ENCODE measurements around the gene ZFP62. TPM values are rescaled to one million over a fixed set of nuclear protein-coding genes. Genes with fewer than 3 reads are reported as not detected.

Gene ZFP62
- total RNA-seq, 6 donors from 2014 or later = 19.6 to 41.2 (median 26.1) TPM

GRCh38 chr5:180803181-180804128 lies 57.6 kb downstream of the ZFP62 start:
- peak; percentile 80 to 81 for ATAC-seq (ENCODE audit: low FRiP score in 2 of 2)
- Histone ChIP-seq H3K36me3 (peaks cover 0 to 7% (median under 1%) of the 10 kb centered on the region in 4 donors), H3K27me3 (no peaks in the 10 kb centered on the region), H3K27ac (peak overlapping the region; percentile 98 to 99 (median 99)), H3K4me3 (peak overlapping the region; percentile 38 to 95 (median 84)), H3K9me3 (no peaks in the 10 kb centered on the region), H3K4me1 (peaks cover 86 to 92% (median 90%) of the 10 kb centered on the region in 4 donors)
- WGBS, 2 donors = 24 to 33% methylated on average over 26 to 41 of the region's 41 CpGs
- TF ChIP-seq, protein P1, sequence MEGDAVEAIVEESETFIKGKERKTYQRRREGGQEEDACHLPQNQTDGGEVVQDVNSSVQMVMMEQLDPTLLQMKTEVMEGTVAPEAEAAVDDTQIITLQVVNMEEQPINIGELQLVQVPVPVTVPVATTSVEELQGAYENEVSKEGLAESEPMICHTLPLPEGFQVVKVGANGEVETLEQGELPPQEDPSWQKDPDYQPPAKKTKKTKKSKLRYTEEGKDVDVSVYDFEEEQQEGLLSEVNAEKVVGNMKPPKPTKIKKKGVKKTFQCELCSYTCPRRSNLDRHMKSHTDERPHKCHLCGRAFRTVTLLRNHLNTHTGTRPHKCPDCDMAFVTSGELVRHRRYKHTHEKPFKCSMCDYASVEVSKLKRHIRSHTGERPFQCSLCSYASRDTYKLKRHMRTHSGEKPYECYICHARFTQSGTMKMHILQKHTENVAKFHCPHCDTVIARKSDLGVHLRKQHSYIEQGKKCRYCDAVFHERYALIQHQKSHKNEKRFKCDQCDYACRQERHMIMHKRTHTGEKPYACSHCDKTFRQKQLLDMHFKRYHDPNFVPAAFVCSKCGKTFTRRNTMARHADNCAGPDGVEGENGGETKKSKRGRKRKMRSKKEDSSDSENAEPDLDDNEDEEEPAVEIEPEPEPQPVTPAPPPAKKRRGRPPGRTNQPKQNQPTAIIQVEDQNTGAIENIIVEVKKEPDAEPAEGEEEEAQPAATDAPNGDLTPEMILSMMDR (IDR thresholded peaks at IDR 0.05) = peak in 3 of 6 experiments; percentile 15 to 27 (median 25)
- peak in 1 of 2 donors; percentile 79 for TF ChIP-seq POLR2AphosphoS5 (IDR thresholded peaks at IDR 0.05)
- peak in 3 of 4 donors; percentile 54 to 81 (median 54) for TF ChIP-seq POLR2A (IDR thresholded peaks at IDR 0.05)
- no peak for TF ChIP-seq EP300 (IDR thresholded peaks at IDR 0.05)
- DNase-seq = peak; percentile 87 to 93

DNA sequence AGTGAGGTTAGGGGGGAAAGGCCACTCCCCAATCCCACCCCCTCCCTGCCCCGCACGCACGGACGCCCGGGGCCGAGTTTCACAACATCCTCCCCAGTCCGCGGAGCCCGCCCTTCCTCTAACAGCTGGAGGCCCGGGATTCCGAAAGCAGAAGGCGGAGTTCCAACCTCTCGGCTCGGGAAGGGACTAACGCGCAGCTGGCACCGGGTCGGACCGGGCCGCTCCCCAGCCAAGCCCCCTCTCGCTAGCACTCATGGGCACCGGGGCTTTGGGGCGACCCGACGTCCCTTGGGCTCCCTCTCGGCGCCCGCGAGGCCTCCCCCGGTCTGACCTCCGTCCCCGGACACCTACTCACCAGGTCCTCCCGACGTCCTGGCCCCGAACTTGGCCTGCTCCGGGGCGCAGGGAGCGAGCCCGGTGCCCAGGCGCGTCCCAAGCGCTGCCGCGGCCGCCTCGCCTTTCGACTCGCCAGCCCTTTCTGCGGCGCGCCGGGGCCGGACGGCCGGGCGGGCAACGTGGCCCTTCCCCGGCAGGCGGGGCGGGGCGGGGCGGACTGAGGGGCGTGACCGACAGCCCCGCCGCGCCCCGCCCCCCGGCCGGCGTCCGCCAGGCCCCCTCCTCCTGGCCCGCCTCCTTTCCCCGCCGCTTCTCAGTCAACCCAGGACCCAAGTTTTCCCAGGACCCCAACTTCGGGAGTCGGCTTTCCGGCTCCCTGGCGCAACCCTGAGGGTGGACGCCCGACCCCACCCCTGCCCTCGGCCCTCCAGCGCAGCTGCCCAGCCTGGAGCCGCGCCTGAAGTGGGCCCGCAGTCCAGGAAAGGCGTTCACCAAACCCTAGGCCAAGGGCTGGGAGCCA lies 58.5 kb downstream of the ZFP62 start, which contains the start of gene MGAT1:
Gene MGAT1, minus strand, starts transcription at position 482 of the 856 bp plus-strand sequence. CDS start 9,835 bp downstream, outside the sequence.
- Histone ChIP-seq H3K36me3 (peaks cover 0 to 7% (median 0%) of the 10 kb centered on the region in 4 donors), H3K27ac (peak within 1 kb of the TSS; percentile 98 to 99 (median 99)), H3K4me1 (peaks cover 87 to 92% (median 90%) of the 10 kb centered on the region in 4 donors), H3K4me3 (peak within 1 kb of the TSS; percentile 69 to 95 (median 84)), H3K9me3 (no peaks in the 10 kb centered on the region), H3K27me3 (no peaks in the 10 kb centered on the region)
- peak; percentile 78 to 95 for ATAC-seq (ENCODE audit: low FRiP score in 2 of 2)
- peak; percentile 93 to 97 for DNase-seq
- TF ChIP-seq EP300 (IDR thresholded peaks at IDR 0.05) (peak in 1 of 4 donors; percentile 29), POLR2A (IDR thresholded peaks at IDR 0.05) (peak; percentile 43 to 95 (median 80)), POLR2AphosphoS5 (IDR thresholded peaks at IDR 0.05) (peak; percentile 71 to 85)
- TF ChIP-seq, protein P1 (IDR thresholded peaks at IDR 0.05) = peak in 2 of 6 experiments; percentile 9 to 25
- 0 to 1% methylated on average over 6 to 33 of the region's 87 CpGs for WGBS, 2 donors

DNA sequence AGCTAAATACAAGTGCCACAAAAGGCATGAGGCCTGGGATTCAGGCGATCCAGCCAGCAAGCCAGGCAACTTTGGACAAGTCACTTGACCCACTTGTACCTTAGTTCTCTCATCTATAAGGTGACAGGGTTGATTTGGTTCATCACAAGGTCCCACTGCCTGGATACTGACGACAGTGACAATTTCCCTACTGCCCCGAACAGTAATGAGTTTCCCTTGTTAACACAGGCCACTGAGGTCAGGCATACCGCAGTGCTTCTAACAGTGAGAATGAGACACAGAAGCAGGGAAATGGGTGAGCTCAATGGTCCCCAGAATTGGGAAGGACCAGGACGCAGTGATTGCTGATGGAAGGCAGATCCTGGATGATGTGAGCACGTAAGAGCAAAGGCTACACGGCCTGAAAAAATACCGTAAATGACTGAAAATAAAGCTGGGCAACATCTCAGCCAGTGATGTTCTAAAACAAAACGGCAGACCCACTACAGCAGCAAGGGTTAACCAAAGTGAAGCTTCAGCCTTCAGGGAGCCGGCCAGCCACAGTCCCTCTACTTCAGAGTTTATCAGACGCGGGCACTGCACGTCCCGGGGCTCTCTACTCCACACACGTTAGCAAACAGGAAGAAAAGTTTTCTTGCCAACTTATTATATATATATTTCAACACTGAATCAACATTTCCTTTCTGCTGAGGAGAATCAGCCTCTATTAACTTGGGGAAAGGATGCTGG lies 59.3 kb downstream of the ZFP62 start:
- Histone ChIP-seq H3K4me3 (peak overlapping the region; percentile 69 to 95 (median 84)), H3K27ac (peak overlapping the region; percentile 98 to 99 (median 99)), H3K27me3 (no peaks in the 10 kb centered on the region), H3K9me3 (no peaks in the 10 kb centered on the region), H3K36me3 (peaks cover 0 to 7% (median 0%) of the 10 kb centered on the region in 4 donors), H3K4me1 (peaks cover 86 to 92% (median 89%) of the 10 kb centered on the region in 4 donors)
- DNase-seq (no peak), ATAC-seq (ENCODE audit: low FRiP score in 2 of 2) (peak; percentile 0 to 38)
- 8% methylated on average over 15 of the region's 15 CpGs for WGBS, 2 donors
- TF ChIP-seq, protein P1 (IDR thresholded peaks at IDR 0.05) = no peak
- TF ChIP-seq POLR2AphosphoS5 (IDR thresholded peaks at IDR 0.05) (no peak), POLR2A (IDR thresholded peaks at IDR 0.05) (no peak), EP300 (IDR thresholded peaks at IDR 0.05) (no peak)
